Endothelial cell of umbilical vein (primary cell): ENCODE measurements around the gene PSPN. TPM values are rescaled to one million over a fixed set of nuclear protein-coding genes. Genes with fewer than 3 reads are reported as not detected.

Experiments
- BruUV-seq: library from RNA; stranded (reverse); fragments of 400-500 nt; replicated peaks from 2 replicates; lab custom pipeline; 2021; lab: Mats Ljungman, UMichigan
- CTCF ChIA-PET: fragments of 300-600, 350-600 bp; sonication (Branson Sonifier 250); formaldehyde crosslinking; loops from one replicate; lab custom pipeline; 2021; ENCODE audit warnings: antibody characterized with exemption, inconsistent platforms; lab: Charles Lee
- POLR2A ChIA-PET: fragments of 300-600, 350-600 bp; sonication (Branson Sonifier 250); formaldehyde crosslinking; loops from one replicate; lab custom pipeline; 2021; ENCODE audit warnings: antibody characterized with exemption, inconsistent platforms; lab: Charles Lee
- DNase-seq: peaks from one replicate; pipeline ENCODE4 v3.0.0-alpha.2; 2011; ENCODE audit warnings: low read depth, low spot score
- FAIRE-seq: peaks from 2 replicates; lab custom pipeline; 2011; peaks lifted over from hg19 to GRCh38; lab: Jason Lieb, UNC
- H2AFZ ChIP-seq: 2 replicates; pipeline ENCODE4 v1.6.0; 2012; ENCODE audit warnings: low read depth, low read length, control low read depth, inconsistent platforms
- H3K27ac ChIP-seq: 2 replicates; pipeline ENCODE4 v1.5.1; 2011; ENCODE audit warnings: low read depth, mild to moderate bottlenecking, control low read depth, low read length, moderate library complexity; ENCODE audit not compliant: insufficient read depth
- H3K27me3 ChIP-seq, 2 experiments: 2 replicates each; pipeline versions ENCODE4 v1.6.0 to v1.6.1; 2011; ENCODE audit warnings: low read length in 2 of 2, mixed read lengths in 1 of 2; ENCODE audit not compliant: control insufficient read depth in 2 of 2, insufficient read depth in 2 of 2
- H3K36me3 ChIP-seq, 2 experiments: 2 replicates in 1 of 2; 3 replicates in 1 of 2; pipeline ENCODE4 v1.5.1; 2011; ENCODE audit warnings: low read length in 2 of 2, mild to moderate bottlenecking in 1 of 2, moderate library complexity in 1 of 2; ENCODE audit not compliant: control insufficient read depth in 2 of 2, insufficient read depth in 2 of 2; ENCODE audit errors: extremely low read depth in 1 of 2
- H3K4me1 ChIP-seq: 3 replicates; pipeline ENCODE4 v1.5.1; 2011; ENCODE audit warnings: mild to moderate bottlenecking, low read length; ENCODE audit not compliant: control insufficient read depth, insufficient read depth; ENCODE audit errors: extremely low read depth
- H3K4me2 ChIP-seq: 2 replicates; pipeline ENCODE4 v1.6.1; 2011; ENCODE audit warnings: low read length, control low read depth, mixed read lengths; ENCODE audit not compliant: insufficient read depth
- H3K4me3 ChIP-seq, 3 experiments: fragments of 200-600 bp in 1 of 3; sonication (generic), shearing (Covaris generic) in 1 of 3; replicated peaks in 1 of 3; 2 replicates each; pipeline ENCODE4 v1.5.1; 2011 to 2016; ENCODE audit warnings: control low read depth in 3 of 3, low read length in 3 of 3, mild to moderate bottlenecking in 2 of 3, inconsistent platforms in 1 of 3, low read depth in 1 of 3, moderate library complexity in 1 of 3; ENCODE audit not compliant: insufficient read depth in 1 of 3
- H3K79me2 ChIP-seq: 2 replicates; pipeline ENCODE4 v1.6.0; 2012; ENCODE audit warnings: low read length, inconsistent platforms; ENCODE audit not compliant: control insufficient read depth, insufficient read depth
- H3K9ac ChIP-seq: replicated peaks from 2 replicates; pipeline ENCODE3; 2011; ENCODE audit warnings: low read length, control low read depth; ENCODE audit not compliant: insufficient read depth; ENCODE audit errors: extremely low read depth
- H3K9me1 ChIP-seq: replicated peaks from 3 replicates; pipeline ENCODE4 v1.6.0; 2011; ENCODE audit warnings: mild to moderate bottlenecking, low read length; ENCODE audit not compliant: control insufficient read depth, insufficient read depth; ENCODE audit errors: extremely low read depth
- H3K9me3 ChIP-seq: replicated peaks from 2 replicates; pipeline ENCODE4 v1.5.1; 2012; ENCODE audit warnings: low read length, inconsistent platforms; ENCODE audit not compliant: control insufficient read depth, insufficient read depth
- H4K20me1 ChIP-seq: replicated peaks from 2 replicates; pipeline ENCODE3; 2011; ENCODE audit warnings: mild to moderate bottlenecking, low read length; ENCODE audit not compliant: control insufficient read depth, insufficient read depth; ENCODE audit errors: extremely low read depth
- EZH2 ChIP-seq: IDR thresholded peaks from 2 replicates; pipeline ENCODE4 v1.6.1; 2012; ENCODE audit warnings: borderline replicate concordance, low read depth, mild to moderate bottlenecking, moderate library complexity, low read length, inconsistent platforms; ENCODE audit not compliant: severe bottlenecking
- FOS ChIP-seq: IDR thresholded peaks from 2 replicates; pipeline ENCODE4 v1.6.1; 2011; ENCODE audit warnings: mild to moderate bottlenecking, low read length, moderate library complexity, borderline replicate concordance; ENCODE audit not compliant: insufficient read depth
- GATA2 ChIP-seq: IDR thresholded peaks from 2 replicates; pipeline ENCODE4 v1.7.0; 2011; ENCODE audit warnings: low read depth, mild to moderate bottlenecking, moderate library complexity, mixed read lengths, low read length; ENCODE audit not compliant: insufficient read length, insufficient read depth
- JUN ChIP-seq: IDR thresholded peaks from 2 replicates; pipeline ENCODE4 v1.6.1; 2011; ENCODE audit warnings: borderline replicate concordance, low read depth; ENCODE audit not compliant: insufficient read length, insufficient read depth
- POLR2A ChIP-seq: IDR thresholded peaks from 2 replicates; pipeline ENCODE4 v1.6.1; 2012; ENCODE audit warnings: low read depth, mild to moderate bottlenecking, control low read depth, low read length
- POLR2AphosphoS5 ChIP-seq: IDR thresholded peaks from 2 replicates; pipeline ENCODE4 v1.6.1; 2012; ENCODE audit warnings: low read depth, mild to moderate bottlenecking, control low read depth, low read length, moderate library complexity; ENCODE audit not compliant: insufficient read depth
- dilution Hi-C: fragments of 300-500 bp; cut with MboI; formaldehyde crosslinking; loops from one replicate; pipeline ENCODE4 v1.15.0; 2019; ENCODE audit warnings: low sequenced_read_pairs; ENCODE audit not compliant: extremely low pct_ligation_motif_present
- intact Hi-C: fragments of 100-400 bp; cut with micrococcal nuclease; formaldehyde crosslinking; loops from one replicate; pipeline ENCODE4 v1.10.0; 2022
- polyA plus RNA-seq, 4 experiments: library from polyadenylated mRNA; depleted of rRNA in 3 of 4; stranded (reverse) in 3 of 4; unstranded in 1 of 4; fragments of >200 nt; gene quantifications; 2 replicates each; pipeline versions ENCODE4 v1.2.1 to v1.2.3, GENCODE V29; 2011 to 2012; ENCODE audit warnings: missing spikeins in 1 of 4
- total RNA-seq: library from RNA; stranded (reverse); gene quantifications from 2 replicates; pipeline ENCODE4 v1.2.3, GENCODE V29; 2021
- TF ChIP-seq, protein P1 (sequence below), 2 donors: IDR thresholded peaks; 1 replicate in 1 of 2; 2 replicates in 1 of 2; pipeline ENCODE4 v1.5.1; 2011; ENCODE audit warnings: low read length in 2 of 2, mild to moderate bottlenecking in 2 of 2, moderate library complexity in 2 of 2, control low read depth in 1 of 2, inconsistent platforms in 1 of 2, low read depth in 1 of 2; ENCODE audit not compliant: insufficient read depth in 1 of 2; ENCODE audit errors: extremely low read depth in 1 of 2

PSPN gene
- total and polyA plus RNA-seq, 2 donors (not counting 3 experiments of a cell fraction or from before 2014, with no cell fraction given), result 0.84 to 1.0 TPM

DNA sequence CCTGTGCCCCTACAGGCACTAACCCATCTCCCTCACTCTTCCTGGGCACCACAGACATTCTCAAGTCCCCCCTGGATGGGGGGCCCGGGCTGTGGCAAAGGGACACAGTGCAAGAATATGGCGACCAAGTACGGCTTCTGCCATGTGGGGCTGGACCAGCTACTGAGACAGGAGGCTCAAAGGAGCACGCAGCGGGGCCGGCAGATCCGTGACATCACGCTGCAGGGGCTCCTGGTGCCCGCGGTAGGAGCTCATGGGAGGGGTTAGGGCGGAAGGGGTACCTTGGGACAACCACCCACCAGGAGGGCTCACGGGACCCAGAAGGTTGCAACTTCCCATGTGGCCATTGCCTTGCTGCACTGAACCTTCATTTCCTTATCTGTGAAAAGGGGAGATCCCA is 20.6 kb upstream of the PSPN start:
- H3K79me2 ChIP-seq, result peaks cover 15% of the 10 kb centered on the region
- no peaks in the 10 kb centered on the region for H3K27me3 ChIP-seq
- intact Hi-C loops, result no loop called here
- no peak overlapping the region for H3K9ac ChIP-seq
- H3K9me1 ChIP-seq, result no peaks in the 10 kb centered on the region
- no peak overlapping the region for H2AFZ ChIP-seq
- FAIRE-seq (no peak), DNase-seq (no peak)
- TF ChIP-seq FOS, result no peak
- TF ChIP-seq EZH2, result no peak
- TF ChIP-seq POLR2A, result no peak
- TF ChIP-seq, protein P1, sequence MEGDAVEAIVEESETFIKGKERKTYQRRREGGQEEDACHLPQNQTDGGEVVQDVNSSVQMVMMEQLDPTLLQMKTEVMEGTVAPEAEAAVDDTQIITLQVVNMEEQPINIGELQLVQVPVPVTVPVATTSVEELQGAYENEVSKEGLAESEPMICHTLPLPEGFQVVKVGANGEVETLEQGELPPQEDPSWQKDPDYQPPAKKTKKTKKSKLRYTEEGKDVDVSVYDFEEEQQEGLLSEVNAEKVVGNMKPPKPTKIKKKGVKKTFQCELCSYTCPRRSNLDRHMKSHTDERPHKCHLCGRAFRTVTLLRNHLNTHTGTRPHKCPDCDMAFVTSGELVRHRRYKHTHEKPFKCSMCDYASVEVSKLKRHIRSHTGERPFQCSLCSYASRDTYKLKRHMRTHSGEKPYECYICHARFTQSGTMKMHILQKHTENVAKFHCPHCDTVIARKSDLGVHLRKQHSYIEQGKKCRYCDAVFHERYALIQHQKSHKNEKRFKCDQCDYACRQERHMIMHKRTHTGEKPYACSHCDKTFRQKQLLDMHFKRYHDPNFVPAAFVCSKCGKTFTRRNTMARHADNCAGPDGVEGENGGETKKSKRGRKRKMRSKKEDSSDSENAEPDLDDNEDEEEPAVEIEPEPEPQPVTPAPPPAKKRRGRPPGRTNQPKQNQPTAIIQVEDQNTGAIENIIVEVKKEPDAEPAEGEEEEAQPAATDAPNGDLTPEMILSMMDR (IDR thresholded peaks at IDR 0.05; ENCODE audit: extremely low read depth in 1 of 2, insufficient read depth in 1 of 2, low read depth in 1 of 2, low read length in 2 of 2), result no peak
- TF ChIP-seq POLR2AphosphoS5, result no peak
- TF ChIP-seq JUN, result no peak
- no peak for TF ChIP-seq GATA2
- no peak overlapping the region for H3K4me3 ChIP-seq
- ChIA-PET POLR2A (no interaction called here), CTCF (interaction anchor here (1.2 kb wide), 1 partner anchor 14 kb away, joined by 3 read pairs; no protein-coding TSS in a partner anchor)
- no TSS peak for BruUV-seq
- dilution Hi-C loops, result no loop called here
- no peak overlapping the region for H3K27ac ChIP-seq
- peaks cover 7% of the 10 kb centered on the region for H3K4me1 ChIP-seq
- H3K36me3 ChIP-seq, result no peaks in the 10 kb centered on the region
- no peaks in the 10 kb centered on the region for H3K9me3 ChIP-seq
- H3K4me2 ChIP-seq, result no peak overlapping the region
- H4K20me1 ChIP-seq, result no peaks in the 10 kb centered on the region
